Measurements from ENCODE around the gene USP5.
"Not testable (repeated sequence)": the region's sequence is repeated elsewhere in the genome, so short reads cannot be mapped to it uniquely, and the experiment has no call there.

The USP5 gene

GRCh38 chr12:6843118-6843902, 8.6 kb upstream of the USP5 start:
- no peak for DNase-seq

- no peak for DNase-seq
These were observed 6.6 kb upstream of the USP5 start for GRCh38 chr12:6845395-6845794.

GRCh38 chr12:6846316-6846869, 5.6 kb upstream of the USP5 start:
- no peak for DNase-seq

- DNase-seq = no peak
These were observed 4.3 kb upstream of the USP5 start for GRCh38 chr12:6847676-6848075.

DNA sequence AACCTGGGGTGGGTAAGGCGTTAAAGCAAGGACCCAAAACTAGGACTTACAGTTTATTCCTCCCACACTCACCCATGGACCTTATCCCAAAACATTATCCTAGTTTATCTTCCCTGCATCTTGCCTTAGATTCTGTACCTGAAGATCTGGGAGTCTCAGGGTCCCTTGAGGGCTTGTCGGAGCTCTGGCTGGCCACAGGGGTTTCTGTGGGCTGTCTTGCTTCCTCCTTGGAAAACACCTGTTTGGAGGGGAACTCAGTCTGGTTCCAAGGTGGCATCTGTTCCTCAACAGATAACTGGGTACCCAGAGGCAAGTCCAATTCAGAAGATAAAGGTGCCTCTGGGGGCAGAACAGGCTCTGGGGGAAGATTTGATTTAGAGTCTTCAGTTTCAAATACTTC, 2.5 kb upstream of the USP5 start:
- DNase-seq = no peak

DNA sequence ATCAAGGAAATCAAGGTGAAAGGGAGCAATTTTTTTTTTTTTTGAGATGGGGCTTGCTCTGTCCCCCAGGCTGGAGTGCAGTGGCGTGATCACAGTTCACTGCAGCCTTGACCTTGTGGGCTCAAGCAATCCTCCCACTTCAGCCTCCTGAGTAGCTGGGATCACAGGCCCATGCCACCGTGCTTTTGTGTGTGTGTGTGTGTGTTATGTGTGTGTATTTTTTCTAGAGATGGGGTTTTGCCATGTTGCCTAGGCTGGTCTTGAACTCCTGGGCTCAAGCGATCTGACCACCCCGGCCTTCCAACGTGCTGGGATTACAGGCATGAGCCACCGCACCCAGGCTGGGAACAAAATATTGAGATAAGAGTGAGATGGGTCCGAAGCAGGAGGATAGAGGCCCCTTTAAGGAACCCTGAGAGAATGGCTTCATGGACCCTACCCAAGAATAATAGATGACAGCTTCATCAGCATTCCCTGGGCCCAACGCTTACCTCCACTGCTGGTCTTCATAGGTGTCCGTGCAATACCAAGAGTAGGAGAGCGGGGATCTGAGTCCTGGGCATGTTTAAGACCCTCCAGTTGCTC, 1.9 kb upstream of the USP5 start:
- DNase-seq = no peak

- DNase-seq = no peak
These were observed 1.2 kb upstream of the USP5 start for GRCh38 chr12:6850796-6851152.

DNA sequence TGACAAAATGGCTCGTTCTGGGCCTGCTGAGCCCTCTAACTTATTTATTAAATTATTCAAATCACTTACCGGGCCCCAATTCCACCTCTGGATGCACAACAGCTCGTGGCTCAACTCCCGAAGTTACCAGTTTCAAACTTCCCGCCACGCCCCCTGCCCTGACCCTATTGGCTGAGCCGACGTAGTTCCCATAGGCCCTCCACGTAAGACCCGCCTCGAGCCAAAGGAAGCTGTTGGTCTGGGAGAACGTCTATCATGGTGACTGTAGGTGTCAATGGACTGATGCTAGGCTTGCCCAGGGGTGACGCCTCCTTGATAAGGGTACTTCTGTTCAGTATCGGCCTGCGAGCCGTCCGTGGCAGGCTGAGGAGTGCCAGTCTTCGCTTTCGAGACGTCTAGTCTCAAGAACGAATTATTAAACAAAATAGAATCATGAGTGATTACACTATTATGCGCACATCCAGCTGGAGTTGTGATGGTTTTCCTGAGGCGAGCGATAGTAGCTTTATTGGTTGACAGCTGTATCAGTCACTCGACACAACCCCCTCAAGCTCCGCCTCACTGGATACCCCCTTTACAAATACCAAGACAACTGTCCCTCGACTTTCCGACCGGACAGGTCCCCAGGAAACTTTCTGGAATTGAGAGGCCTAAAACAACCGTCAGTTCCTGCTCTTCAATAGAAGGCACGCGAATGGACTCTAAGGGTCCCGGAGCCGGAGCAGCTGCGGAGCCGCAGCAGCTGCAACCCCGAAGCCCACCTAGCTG, 613 bp upstream of the USP5 start, which contains the start of gene CDCA3:
Gene CDCA3, minus strand, starts transcription at position 134 of the 768 bp plus-strand sequence. CDS start 334 bp downstream, outside the sequence.
- DNase-seq = peak; percentile 88

GRCh38 chr12:6852651-6853354, 853 bp downstream of the USP5 start:
- DNase-seq = peak; percentile 54

DNA sequence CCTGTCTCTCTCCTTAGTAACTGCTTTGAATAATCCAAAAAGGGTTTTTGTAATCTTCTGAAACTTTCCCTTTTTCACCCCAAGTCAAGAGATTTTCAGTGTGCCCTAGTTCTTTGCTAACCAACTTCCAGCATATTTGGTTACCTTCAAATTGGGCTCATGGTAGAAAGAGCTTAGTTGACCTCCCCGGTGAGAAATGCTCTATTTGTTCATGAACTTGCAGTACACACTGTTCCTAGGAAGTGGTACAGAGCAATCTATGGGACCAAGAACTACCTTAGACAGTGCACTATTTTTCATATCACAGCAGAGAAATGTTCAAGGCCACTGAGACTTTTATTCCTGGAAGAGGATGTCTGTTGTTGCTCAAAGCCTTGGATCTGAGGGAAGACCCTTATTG, 1.7 kb downstream of the USP5 start:
- no peak for DNase-seq

- no peak for DNase-seq
These were observed 2.1 kb downstream of the USP5 start for GRCh38 chr12:6854036-6854435.

GRCh38 chr12:6855322-6855721, 3.4 kb downstream of the USP5 start:
- DNase-seq = no peak

DNA sequence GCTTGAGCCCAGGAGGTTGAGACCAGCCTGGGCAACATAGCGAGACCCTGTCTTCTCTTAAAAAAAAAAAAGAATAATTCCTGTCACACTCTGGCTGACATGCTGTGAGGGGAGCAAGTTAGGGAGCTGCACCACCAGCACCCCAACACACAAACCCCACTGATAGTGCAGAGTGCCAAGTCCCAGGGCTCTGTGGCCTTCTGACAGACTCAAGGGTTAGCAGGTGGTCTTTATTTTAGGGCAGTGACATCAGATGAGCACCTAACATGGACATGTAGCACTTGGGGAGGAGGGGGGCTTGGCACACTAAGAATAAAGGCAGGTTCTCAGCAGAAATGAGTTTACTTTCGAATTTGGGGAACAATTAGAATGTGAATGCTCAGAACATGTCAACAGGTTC, 6.8 kb downstream of the USP5 start:
- no peak for DNase-seq

DNA sequence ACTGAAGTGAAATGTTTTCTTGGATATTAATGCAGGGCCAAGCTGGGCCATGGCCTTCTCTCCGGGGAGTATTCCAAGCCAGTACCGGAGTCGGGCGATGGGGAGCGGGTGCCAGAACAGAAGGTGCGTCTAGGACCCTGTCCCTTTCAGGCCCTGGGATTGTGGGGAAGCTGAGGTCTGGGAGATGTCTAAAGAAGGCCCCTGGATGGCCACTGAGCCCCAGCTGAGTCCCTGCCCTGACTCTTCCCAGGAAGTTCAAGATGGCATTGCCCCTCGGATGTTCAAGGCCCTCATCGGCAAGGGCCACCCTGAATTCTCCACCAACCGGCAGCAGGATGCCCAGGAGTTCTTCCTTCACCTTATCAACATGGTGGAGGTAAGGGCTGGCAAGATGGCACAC, 8.2 kb downstream of the USP5 start:
- DNase-seq = no peak

- no peak for DNase-seq
These were observed 9.0 kb downstream of the USP5 start for GRCh38 chr12:6860942-6861341.

GRCh38 chr12:6861391-6861790, 9.4 kb downstream of the USP5 start:
- DNase-seq = no peak

- no peak for DNase-seq
These were observed 11.1 kb downstream of the USP5 start for GRCh38 chr12:6863033-6863432.

DNA sequence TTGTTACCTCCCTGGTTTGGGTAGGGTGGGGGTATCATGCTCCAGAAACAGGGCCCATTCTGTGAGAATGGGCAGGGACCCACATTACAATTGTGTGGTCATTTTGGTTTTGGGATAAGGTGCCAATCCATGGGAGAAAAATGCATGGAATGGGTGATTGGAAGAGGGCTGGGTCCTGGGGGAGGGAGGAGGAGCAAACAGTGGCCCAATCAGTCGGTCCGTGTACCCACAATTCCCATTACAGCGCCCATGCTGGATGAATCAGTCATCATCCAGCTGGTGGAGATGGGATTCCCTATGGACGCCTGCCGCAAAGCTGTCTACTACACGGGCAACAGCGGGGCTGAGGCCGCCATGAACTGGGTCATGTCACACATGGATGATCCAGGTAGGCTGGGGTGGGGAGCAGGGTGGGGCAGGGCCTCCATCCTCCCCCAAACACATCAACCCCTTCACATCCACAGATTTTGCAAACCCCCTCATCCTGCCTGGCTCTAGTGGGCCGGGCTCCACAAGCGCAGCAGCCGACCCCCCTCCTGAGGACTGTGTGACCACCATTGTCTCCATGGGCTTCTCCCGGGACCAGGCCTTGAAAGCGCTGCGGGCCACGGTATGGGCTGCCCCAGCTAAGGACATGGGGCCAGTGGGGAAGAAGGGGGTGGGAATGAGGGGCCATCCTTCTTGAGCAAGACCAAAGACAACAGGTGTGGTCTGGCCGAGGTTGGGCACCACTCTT, 11.8 kb downstream of the USP5 start:
- no peak for DNase-seq

- not testable (repeated sequence) for DNase-seq
These were observed 13.4 kb downstream of the USP5 start for GRCh38 chr12:6865307-6865706.

DNA sequence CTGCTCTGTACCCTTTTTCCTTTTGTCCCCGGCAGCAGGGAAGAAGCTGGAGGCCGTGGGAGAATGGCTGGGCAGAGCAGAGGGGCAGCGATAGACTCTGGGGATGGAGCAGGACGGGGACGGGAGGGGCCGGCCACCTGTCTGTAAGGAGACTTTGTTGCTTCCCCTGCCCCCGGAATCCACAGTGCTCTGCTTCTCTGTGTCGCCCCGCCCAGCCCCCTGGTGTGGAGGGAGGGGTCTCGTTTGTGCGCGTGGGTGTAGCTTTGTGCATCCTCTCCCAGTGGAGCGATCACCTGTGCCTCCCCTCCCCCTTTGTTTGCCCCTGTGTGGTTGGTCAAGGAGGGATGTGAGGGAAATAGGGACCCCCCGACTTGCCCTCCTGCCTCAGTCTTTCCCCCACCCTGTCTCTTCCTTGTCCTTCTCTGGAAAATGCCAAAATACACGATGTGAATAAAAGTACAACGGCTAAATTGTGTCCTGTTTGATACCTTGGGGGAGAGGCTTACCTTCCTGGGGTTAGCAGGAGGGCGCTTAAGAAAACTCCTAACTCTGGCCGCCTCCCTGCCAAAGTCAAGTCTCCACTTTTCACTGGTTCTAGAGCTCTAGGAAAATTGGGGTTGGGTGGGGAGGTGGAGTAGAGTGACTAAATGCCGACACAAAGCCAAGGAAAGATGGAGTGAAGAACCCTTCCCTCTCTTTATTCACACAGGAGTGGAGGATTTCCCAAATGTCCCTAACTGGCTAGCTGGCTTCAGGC, 14.4 kb downstream of the USP5 start:
- no peak for DNase-seq

GRCh38 chr12:6866920-6867412, 15.0 kb downstream of the USP5 start:
- no peak for DNase-seq
